GM21367 (cell line): Measurements from ENCODE around the gene SYNJ2.

ENCODE experiments used
- ATAC-seq: cut with Tn5 transposase; IDR thresholded peaks from one replicate; pipeline ENCODE4 v1.9.1; 2021; ENCODE audit not compliant: unreplicated experiment

SYNJ2 gene

DNA sequence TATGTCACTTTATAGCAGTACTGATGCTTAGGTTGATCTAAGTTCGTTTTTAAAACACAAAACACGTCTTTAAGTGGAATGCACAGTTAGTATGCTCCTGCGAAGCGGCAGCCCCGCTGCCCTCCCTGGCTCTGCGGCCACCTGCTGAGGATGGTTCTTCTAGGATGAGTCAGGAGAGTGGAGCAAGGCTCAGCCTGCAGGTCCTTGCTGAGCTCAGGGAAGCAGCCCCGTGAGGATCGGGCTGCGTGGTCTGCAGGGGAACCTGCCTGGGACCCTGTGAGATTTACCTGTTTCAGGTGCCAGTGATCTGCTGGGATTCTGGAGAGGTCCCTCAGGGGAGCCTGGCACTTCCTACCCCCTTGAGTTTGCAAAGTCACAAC, 57.5 kb downstream of the SYNJ2 start:
- ATAC-seq: no peak

DNA sequence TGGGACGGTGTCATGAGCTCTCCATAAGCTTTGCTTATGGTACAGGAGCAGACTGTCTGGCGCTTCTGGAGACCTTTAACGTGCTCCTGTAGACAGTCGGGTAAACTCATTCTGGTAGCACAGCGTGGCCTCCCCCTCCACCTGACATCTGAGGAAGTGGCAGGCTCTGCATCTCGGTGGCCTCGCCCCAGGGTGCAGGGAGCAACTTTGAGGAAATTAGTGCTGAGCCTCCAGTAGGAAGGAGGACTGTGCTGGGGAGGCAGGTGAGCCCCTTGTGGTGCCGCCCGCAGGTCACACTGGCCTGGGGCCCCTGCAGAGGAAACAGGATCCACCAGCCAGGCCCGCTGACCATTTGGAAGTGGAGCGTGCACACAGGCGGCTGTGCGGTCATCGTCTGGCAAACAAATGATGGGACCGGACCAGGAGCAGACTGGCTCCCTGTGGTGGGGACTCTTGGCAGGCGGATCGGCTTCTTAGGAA, 57.9 kb downstream of the SYNJ2 start:
- no peak for ATAC-seq

DNA sequence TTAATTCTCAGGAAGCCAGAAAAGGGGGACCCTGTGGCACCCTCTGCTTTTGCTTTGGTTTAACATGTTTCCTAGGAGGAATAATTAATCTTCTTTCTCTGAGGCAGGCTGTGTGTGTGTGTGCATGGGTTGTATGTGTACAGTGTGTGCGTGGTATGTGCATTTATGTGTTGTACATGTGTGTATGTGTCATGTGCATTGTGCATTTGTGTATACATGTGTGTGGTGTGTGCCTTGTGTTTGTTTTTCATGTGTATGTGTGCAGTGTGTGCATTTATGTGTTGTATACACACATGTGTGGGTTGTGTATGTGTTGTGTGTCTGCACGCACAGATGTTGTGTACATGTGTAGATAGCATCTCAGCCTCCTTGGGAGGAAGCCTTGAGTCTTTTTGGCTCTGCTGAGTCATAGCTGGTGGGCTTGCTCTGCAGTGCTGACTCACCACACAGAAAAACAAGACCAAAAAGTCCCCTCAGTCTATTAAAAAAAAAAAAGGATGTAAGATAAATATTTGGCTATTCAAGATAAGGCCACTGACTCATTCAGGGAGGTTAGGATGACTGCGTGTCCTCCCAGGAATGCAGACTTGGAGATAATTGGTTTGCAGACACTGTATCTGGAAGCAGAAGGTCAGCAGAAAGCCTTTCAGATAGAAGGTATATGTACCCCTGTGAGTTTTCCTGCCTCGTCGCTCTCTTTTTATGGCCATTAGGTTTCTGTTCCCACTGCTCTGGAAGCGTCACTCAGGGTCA, 58.6 kb downstream of the SYNJ2 start:
- no peak for ATAC-seq

DNA sequence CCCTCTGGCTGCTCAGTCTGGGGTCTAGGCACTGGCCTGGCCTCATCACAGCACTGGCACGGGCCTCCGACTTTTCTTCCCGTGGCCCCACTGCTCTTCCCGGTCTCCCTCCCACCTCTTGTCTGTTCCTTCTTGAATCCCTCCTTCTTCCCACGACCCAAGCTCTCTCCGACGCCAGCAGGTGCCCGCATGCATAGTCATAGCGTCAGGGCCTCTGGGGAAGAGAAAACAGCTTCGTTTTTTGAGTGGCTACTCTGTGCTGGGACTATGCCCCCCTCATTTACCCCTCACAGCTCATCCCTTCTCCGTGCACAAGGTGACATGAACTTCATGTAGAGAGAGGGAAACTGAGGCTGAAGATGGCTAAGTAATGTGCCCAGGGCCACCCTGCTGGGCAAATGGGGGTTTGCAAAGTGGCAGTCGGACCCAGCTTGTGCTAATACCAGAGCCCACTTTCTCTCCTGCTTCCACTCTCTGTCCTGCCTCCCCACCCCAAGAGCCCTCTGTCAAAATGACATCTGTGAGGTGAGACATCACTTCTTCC, 59.2 kb downstream of the SYNJ2 start:
- no peak for ATAC-seq

DNA sequence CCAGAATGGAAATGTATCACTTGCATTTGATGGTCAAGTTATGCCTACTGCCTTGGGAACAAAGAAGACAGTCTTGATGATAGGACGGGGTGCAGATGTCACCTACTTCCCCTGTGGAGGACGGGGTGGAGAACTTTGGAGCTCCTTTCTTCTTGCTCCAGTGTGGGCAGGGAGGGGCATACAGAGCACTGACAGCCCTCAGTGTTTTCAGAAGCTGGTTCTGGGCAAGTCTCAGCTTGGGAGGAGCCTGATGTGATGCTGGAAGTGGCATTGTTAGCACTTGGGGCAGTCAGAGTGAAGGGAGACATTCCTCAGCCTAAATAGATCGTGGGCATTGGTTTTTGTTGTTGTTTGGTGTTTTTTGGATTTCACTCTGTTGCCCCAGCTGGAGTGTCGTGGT, 59.7 kb downstream of the SYNJ2 start:
- no peak for ATAC-seq

DNA sequence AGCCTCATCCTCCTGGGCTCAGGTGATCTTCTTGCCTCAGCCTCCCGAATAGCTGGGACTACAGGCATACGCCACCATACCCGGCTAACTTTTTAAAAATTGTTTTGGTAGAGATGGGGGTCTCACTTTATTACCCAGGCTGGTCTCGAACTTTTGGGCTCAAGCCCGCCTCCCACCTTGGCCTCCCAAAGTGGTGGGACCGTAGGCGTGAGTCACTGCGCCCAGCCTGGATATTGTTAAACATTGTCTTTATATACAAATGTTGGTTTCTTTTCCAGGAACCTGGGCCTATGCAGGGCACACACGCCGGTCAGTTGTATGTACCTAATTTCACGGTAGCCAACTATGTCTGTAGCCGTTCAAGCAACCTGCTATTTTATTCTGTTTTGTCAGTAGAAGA, 60.1 kb downstream of the SYNJ2 start:
- no peak for ATAC-seq

DNA sequence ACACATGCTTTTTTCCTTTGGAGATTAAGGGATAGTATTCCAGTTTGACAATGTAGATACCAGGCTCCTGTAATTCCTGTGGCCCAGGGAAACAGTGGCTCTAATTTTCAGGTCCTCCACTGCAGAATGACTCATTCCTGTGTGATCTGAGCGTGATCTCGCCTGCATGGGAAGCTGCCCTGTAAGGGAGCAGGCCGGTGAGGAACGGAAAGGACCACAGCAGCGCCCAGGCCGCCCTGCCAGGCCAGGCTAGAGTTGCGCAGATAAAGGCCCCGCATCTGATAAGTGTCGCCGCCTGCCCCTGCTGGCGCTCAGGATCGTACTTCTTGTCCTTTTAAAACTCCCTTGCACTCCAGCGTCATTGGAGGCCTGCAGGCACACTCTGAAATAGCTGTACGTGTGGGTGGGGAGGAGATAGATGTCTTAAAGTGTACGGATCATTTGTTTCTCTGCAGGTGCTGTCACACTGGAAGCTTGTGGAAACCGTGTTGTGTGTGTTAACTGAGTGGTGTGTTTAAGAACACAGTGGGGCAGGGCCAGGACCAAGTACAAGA, 60.7 kb downstream of the SYNJ2 start:
- no peak for ATAC-seq

DNA sequence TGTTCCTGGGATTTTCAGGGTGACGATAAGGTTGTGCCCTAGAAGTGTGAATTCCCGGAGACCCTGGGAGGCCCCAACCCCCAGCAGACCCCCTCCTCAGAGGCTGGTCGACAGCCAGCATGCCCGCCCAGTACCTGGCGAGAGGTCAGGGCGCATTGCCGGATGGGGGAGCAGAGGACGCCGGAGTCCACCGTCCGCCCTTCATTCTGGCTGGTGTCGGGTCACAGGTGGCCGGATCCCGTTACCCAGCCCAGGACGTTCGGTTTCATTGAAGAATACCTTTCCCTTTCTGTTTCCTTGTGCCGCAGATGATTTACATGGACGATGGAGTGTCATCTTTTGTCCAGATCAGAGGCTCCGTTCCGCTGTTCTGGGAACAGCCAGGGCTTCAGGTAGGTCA, 61.3 kb downstream of the SYNJ2 start:
- ATAC-seq: no peak

DNA sequence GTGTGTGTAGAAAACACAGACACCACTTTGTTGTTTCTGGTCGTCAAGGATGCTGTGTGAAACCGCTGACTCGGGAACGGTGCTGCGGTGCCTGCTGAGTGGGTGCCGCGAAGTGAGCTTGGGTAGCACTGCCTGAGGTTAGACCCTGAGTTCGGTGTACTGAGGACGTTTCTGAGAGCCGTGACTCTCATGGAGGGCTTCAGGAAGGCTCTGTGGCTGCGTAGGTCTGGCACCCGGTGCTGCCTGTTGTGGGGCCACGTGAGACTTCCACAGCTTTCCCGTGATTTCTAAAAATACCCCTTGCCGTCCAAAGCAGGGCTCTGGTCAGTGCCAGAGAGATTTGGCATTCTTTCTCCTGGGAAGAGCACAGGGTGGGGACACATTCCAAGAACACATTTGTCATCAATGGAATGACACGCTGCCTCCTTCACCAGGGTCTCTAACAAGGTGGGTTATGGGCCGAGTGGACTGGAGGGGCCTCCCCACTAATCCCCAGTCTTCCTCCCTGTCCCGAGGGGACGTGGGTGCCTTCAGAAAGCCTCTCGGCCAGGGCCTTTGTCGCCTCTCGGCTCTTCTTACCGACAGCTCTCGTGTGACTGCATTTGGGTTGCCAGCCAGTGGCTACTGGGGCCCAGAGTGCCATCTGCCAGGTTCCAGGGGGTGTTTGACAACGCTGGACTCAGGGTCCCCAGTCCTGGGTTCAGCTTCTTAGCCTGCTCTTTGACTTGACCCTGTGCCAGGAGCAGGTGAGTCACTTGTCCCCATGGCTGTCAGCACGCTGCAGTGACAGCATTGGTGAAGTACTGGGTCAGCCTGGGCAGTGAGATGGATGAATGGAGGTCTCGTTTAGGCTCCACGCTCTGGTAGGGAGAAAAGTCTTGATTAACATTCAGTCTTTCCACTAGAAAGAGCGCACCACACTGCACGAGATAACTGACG, 62.2 kb downstream of the SYNJ2 start:
- no peak for ATAC-seq

DNA sequence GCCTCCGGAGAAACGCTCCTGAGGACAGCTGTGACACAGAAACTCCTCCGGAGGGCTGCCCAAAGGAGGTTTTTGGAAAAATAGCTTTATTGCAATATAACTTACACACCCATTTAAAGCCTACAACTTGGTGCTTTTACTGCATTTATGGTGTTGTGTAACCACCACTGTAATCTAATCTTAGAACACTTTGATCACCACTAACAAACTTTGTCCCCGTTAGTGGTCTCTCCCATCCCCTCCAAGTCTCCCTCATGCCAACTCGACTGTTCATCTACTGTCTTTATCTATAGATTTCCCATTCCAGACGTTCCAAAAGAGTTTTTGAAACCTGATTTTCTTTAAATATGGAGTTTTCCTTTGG, 62.8 kb downstream of the SYNJ2 start:
- no peak for ATAC-seq

DNA sequence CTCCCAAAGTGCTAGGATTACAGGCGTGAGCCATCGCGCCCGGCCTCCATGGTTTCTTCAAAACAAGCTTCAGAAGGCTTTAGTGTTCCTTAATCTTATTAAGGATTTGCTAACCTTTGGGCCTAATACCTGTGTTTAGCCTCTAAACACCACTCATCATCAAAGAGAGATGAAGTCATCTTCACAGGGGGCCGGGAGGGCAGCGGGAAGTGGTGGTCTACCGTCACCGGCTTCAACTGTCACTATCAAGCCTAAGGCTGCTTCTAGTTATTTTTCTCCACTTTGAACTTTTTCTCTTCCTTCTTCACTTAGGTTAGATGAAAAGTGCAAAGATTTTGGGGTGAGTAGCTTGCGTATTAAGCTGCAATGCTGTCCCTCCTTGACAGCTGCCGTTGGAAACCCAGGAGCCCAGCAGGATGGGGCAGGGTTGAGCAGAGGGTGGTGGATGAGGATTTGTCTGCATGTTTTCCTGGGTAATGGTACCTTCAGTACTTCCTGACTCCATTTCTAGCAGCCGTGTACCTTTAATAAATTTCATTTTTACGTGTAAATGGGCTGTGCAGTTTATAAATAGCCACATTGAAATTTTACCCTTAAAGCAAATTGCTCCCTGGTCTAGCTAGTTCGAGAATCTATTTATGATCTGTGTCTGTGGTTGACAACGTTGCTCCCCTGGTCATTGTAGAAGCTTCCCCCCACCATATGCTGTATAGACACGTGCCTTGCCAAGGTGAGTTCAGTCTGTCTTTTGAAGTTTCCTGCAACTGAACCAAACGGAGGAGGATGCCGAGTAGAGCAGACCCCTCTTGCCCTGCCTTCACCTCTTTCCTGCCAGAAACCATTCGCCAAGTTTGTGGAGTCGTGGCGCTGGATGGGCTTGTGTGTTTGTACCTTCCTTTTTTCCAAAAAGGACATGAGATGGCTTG, 64.8 kb downstream of the SYNJ2 start:
- no peak for ATAC-seq

DNA sequence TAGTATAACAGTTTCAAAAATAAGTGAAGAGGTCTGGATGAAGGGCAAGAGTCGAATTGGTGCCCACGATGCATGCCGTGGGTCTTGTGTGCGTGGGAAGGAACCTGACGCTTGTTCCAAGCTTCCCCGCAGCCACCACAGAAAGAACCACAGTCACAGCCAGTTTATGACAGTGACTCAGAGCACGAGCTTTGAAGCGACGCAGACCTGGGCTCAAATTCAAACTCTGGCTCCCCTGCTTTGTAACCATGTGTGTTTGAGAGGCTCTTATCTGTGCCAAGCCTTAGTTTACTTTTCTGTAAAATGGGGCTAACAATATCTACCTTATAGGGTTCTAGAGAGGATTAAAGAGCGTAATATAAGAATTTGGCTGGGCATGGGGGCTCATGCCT, 65.5 kb downstream of the SYNJ2 start:
- ATAC-seq: no peak

DNA sequence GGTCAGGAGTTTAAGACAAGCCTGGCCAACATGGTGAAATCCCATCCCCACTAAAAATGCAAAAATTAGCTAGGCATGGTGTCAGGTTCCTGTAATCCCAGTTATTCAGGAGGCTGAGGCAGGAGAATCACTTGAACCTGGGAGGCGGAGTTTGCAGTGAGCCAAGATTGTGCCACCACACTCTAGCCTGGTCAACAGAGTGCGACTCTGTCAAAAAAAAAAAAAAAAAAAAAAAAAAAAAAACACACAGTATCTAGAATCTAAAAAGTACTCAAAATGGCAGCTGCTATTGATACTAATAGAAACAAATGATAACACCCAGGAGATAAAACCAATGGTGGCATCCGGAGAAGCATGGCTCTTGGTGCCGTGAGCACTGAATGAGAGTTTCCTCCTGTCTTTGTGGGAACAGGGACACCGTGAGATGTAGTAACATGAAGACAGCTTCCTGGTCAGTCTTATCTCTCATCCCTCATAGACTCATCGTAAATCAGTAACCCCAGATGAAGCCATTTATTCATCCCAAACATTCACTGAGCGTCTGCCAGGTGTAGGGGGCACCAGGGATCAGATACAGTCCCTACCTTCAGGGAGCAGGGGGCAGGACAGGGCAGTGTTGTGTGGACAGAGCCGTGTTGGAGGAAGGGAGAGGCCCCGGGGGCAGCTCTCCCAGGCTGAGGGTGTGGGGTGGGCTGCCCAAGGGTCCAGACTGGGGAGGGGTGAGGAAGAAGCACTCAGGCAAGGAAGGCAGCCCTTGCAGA, 66.1 kb downstream of the SYNJ2 start:
- no peak for ATAC-seq

DNA sequence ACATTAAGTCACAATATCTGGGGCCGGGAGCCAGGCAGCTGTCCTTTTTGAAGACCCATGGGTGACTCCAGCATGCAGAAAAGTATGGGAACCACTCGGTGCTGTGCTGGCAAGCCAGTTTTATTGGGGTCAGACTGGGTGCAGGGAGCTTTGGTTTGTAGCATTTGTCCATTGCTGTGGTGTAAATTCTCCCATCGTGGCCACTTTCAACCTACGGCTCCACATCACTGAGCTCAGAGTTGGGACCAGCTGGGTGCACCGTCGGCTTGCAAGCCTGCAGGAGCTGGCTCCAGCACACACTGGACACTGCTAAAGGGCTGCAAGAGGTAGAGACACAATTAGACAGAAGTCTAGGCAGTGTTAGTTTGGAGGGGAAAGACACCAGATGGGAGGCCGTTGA, 66.9 kb downstream of the SYNJ2 start:
- no peak for ATAC-seq

DNA sequence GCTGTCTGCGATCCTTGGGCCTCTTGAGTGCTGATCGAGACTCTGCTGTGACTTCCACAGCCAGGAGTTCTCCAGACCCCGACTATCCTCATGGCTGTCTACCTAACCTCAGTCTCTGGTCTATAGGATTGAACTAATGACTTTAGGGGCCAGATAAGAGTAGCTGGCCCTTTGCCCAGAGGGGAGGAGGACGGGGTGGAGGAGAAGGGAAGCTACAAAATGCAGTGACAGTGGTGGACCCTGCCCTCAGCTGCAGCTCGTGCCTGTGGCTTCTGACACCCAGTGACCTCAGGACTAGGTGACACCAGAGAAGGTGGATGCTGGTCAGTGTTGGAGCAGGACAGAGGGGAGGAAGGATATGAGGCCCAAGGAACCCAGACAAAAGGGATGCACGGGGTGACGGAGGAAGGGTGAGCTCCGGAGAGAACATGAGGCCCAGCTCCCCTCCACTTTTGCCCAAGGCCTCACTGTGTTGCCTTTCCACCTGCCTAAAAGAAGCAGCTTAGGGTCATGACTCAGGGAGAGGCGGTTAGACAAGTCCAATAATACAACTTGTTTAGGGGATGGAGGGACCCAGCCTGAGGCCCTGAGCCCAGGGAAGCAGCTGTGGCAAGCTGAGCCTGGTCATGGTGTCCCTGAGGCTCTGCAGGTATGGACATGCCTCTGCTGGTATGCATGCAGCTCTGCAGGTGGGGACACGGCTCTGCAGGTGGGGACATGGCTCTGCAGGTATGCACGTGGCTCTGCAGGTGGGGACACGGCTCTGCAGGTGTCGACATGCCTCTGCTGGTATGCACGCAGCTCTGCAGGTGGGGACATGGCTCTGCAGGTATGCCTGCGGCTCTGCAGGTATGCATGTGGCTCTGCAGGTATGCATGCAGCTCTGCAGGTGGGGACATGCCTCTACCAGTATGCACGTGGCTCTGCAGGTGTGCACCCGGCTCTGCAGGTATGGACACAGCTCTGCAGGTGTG, 67.7 kb downstream of the SYNJ2 start:
- no peak for ATAC-seq

DNA sequence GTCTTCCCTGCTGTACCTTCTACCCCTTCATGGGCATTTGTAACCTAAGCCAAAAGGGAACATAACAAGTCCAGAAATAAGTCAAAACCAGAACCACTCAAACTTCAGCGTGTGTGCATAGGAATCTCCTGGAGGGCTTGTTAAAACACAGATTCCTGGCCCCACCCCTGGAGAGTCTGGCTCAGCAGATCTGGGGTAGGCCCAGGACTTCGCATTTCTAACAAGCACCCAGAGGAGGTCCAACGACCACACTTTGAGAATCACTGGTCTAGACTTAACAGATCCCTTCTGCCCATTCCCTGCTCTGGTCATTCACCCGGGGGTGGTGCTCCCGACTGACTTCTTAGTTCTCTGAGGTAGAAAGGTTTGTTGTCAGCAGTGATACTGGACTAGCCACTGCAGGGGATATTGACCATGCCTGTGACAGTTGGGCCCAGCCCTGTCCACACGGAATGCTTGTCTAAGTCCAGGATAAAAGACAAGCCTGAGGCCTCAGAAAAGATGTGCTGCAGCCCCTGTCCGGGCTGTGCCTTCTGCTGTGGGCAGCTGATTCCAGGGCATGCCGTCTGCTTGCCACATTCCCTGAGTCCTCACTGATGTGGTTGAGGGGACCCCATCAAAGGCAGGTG, 68.6 kb downstream of the SYNJ2 start:
- ATAC-seq: no peak

DNA sequence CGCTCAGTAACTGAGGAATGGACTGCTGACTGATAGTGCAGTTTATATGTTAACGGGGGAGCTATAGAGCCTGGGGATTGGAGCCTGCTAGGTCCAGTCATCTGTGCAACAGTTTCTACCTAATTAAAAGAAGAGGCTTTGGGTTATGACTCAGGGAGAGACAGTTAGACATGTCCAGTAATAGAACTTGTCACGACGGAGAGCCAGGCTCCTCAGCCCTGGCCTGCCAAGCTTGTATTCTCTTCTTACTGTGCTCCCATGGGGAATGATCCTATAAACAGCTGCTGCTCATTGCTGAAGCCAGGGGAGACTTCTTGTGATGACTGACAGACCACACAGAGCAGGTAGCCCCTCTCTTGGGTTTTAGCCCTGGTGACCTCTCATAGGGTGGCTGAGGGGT, 69.3 kb downstream of the SYNJ2 start:
- ATAC-seq: no peak

DNA sequence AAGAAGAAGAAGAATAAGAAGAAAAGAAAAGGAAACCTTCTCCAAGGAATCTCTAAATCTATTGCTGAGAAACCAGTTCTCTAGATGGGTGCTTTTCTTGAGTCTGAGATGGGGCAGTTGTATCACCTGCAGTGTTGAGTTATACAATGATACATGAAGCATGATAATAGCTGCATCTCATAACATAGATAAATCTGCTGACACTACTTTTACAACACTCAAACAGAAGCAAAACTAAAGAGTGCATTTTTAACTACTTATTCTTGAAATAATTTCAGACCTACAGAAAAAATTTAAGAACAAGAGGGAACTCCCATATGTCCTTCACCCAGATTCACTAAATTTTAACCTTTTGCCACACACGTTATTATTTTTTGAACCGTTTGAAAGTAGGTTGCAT, 70.3 kb downstream of the SYNJ2 start:
- no peak for ATAC-seq
